Left ventricle myocardium inferior (tissue), 1 donor: ENCODE data around the gene SHANK2. TPM values are rescaled to one million over a fixed set of nuclear protein-coding genes. Genes with fewer than 3 reads are reported as not detected.

Experiments used
- DNase-seq: peaks from one replicate; pipeline ENCODE4 v3.0.0-alpha.2; 2020
- H3K27ac ChIP-seq: fragments of 200-600 bp; replicated peaks from 2 replicates; pipeline ENCODE4 v1.8.0; 2021
- H3K27me3 ChIP-seq: fragments of 200-600 bp; 2 replicates; pipeline ENCODE4 v1.8.0; 2021; ENCODE audit warnings: low read depth
- H3K36me3 ChIP-seq: fragments of 200-600 bp; 2 replicates; pipeline ENCODE4 v1.8.0; 2021
- H3K4me1 ChIP-seq: fragments of 200-600 bp; 2 replicates; pipeline ENCODE4 v1.8.0; 2021
- H3K4me3 ChIP-seq: fragments of 200-600 bp; 2 replicates; pipeline ENCODE4 v1.8.0; 2021; ENCODE audit warnings: mild to moderate bottlenecking, moderate library complexity
- H3K9me3 ChIP-seq: fragments of 200-600 bp; replicated peaks from 2 replicates; pipeline ENCODE4 v1.8.0; 2021
- CTCF ChIP-seq: fragments of 200-600 bp; IDR thresholded peaks from 2 replicates; pipeline ENCODE4 v1.8.0; 2021; ENCODE audit warnings: antibody characterized with exemption, mild to moderate bottlenecking, borderline replicate concordance
- intact Hi-C: fragments of 100-400 bp; cut with micrococcal nuclease; formaldehyde crosslinking; loops from one replicate; pipeline ENCODE4 v1.11.0; 2022
- total RNA-seq: library from RNA; stranded (reverse); fragmentation: NEBNext Ultra II Directional; extraction: Animal tissue kit (Norgen Biotek cat#: 25700); gene quantifications from one replicate; pipeline ENCODE4 v1.2.1, GENCODE V29; 2021
- donor health status: DM: no; HTN: yes; CAD: no; lungs with severe emphysema.

The SHANK2 gene
- total RNA-seq, 1 donor from 2014 or later: 0.27 TPM

- TF ChIP-seq CTCF: no peak
- H3K4me1 ChIP-seq: no peaks in the 10 kb centered on the region
- no peaks in the 10 kb centered on the region for H3K9me3 ChIP-seq
- H3K4me3 ChIP-seq: no peak overlapping the region
- intact Hi-C loops: no loop called here
- H3K27ac ChIP-seq: no peak overlapping the region
- H3K36me3 ChIP-seq: no peaks in the 10 kb centered on the region
- no peak for DNase-seq
- H3K27me3 ChIP-seq: peaks cover 79% of the 10 kb centered on the region
Observed at GRCh38 chr11:71279916-71280645, 27.7 kb upstream of the SHANK2 start.

- Histone ChIP-seq H3K27me3 (peaks cover 64% of the 10 kb centered on the region), H3K36me3 (no peaks in the 10 kb centered on the region), H3K4me3 (no peak overlapping the region), H3K4me1 (no peaks in the 10 kb centered on the region), H3K9me3 (peaks cover 18% of the 10 kb centered on the region), H3K27ac (no peak overlapping the region)
- DNase-seq: no peak
- no peak for TF ChIP-seq CTCF
- intact Hi-C loops: no loop called here
Observed at GRCh38 chr11:71272161-71272560, 19.8 kb upstream of the SHANK2 start.

DNA sequence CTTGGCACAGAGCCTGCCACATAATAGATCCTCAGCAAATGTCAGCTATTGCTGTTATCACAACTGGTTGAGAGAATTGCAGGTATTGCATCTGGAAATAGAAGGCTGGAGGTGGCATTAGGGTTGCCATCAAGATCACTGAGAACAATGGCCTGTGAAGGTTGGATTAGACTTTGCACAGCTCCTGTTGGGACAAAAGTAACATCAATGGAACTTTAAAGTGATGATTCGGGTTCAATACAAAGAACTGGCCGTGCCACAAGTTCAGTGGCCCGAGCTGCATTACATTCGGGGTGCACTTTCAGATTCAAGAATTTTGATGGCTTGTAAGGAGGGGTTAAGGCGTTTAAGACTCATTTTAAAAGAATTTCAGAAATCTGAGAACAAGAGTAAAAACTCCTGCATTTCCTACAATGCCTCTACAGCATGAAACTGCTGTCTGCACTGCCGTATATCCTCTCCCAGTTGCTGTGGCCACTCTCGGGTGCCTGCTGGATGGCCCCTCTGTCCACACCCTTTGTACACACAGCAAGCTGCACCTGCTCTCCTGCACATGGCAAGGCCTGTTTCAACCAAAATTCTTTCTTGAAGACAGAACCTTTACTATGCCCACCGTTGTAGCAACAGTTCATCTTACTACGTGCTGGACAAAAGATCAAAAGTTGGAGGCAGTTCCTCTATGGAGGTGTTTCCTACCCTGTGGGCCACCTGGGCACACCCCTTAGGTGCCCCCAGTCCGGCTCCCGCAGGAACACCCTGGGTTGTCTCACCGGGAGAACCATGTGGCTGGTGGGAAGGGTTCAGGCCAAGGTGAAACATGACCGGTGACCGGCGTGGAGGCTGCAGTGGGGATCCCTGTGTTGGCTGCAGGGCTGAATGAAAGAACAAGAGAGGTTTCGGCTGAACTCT lies 17.5 kb upstream of the SHANK2 start:
- intact Hi-C loops: no loop called here
- peaks cover 18% of the 10 kb centered on the region for H3K9me3 ChIP-seq
- H3K4me3 ChIP-seq: no peak overlapping the region
- no peak for DNase-seq
- TF ChIP-seq CTCF: no peak
- peaks cover 68% of the 10 kb centered on the region for H3K27me3 ChIP-seq
- H3K4me1 ChIP-seq: no peaks in the 10 kb centered on the region
- H3K36me3 ChIP-seq: no peaks in the 10 kb centered on the region
- no peak overlapping the region for H3K27ac ChIP-seq

DNA sequence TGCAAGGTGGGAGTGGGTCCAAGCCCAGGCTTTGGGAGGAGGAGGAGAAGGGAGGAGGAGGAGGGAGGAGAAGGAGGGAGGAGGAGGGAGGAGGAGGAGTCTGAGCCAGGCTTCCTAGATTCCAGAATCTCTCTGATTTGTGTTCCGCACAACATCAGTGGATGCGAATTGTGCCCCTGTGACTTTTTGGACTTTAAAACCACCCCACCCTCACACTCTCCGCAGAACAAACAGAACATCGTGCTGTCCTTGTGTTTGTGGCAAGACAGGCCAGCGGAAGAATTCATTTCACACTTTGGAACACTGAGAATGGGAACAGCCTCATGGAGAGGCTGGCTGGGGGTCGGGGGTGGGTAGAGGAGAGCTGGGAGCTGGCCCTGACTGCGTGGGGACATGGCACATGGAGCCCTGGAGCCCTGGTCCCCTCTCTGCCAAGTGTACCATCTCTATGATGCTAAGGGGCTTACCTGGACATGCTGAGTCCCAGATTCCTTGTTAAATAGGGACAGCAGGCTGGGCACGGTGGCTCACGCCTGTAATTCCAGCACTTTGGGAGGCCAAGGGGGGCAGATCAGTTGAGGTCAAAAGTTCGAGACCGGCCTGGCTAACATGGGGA lies 16.4 kb upstream of the SHANK2 start:
- intact Hi-C loops: no loop called here
- H3K9me3 ChIP-seq: peaks cover 9% of the 10 kb centered on the region

More for the DNA sequence above, 16.4 kb upstream of the SHANK2 start:
- Histone ChIP-seq H3K4me3 (no peak overlapping the region), H3K4me1 (no peaks in the 10 kb centered on the region), H3K36me3 (no peaks in the 10 kb centered on the region), H3K27ac (no peak overlapping the region), H3K27me3 (peaks cover 71% of the 10 kb centered on the region)
- no peak for TF ChIP-seq CTCF
- DNase-seq: no peak
